NOMO-1 treated with dmso at 0.1 percent for 144 hours (cell line): ENCODE measurements around the gene DNM1.

Experiments used
- DNase-seq: peaks from one replicate; lab custom pipeline; 2025; ENCODE audit not compliant: unreplicated experiment; lab: John Stamatoyannopoulos, UW

The DNM1 gene

DNA sequence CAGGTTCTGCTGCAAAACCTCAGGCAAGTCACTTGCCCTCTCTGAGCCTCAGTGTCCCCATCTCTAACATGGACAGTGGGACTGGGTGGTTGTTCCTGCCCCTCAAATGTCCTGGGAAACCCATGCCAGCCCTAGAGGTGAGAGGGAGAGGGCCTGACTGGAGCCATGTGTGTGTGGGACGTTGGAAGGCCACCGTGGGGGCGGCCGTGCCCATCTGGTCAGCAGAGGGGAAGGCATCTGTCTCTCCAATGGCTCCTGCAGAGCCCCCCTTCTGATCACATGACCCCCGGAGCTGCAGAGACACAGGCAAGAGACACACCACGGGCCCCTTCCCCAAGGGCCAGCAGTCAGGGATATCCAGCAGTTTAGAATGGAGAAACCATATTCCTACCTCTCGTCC is 1.7 kb downstream of the DNM1 start:
- no peak for DNase-seq

DNA sequence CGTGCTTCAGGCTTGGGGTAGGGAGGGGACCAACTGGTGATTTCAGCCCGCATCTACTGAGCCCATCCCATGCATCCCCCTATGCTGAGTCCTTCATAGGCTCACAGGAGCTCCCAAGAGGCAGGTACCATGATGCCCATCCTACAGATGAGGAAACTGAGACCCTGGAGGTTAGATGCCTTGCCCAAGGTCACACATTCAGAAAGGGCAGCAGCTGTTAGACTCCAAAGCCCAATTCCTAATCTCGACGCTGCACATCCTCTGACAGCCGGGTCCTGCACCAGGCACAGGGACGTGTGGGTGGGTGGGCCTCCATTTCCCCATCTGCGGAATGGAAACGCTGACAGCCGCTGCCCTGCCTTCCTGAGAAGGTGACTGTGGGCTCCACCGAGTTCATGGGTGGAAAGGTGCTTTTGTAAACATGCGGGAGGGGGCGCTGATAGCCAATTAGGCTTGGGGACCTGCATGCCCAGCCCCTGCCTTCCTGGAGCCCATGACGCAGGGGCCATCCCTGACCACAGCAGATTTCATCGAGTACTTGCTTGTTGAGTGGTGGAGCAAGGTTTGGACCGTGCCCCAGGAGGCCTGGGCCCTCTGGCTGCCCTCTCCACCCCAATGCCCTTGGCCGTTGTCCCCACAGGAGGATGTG is 2.2 kb downstream of the DNM1 start:
- DNase-seq: no peak

- no peak for DNase-seq
These were observed 3.3 kb downstream of the DNM1 start for GRCh38 chr9:128206484-128206883.

GRCh38 chr9:128206916-128207910 is 4.0 kb downstream of the DNM1 start:
- peak; percentile 24 for DNase-seq

DNA sequence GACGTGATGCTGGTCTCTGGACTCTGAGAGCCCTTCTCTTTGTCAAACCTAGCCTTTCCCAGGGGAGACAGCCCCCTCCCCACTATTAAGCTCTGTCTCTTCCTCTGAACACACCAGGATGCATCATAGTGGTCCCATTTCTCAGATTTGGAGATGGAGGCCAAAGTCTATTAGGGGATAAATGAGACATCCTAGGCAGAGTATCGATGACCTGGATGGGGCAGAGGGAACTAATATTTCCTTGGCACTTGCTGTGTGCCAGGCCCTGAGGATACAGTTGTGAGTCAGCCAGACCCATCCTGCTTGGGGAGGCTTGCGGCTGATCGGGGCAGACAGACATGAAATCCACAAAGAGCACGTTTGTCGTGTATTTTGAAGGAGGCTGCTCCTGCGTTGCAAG is 5.2 kb downstream of the DNM1 start:
- no peak for DNase-seq

GRCh38 chr9:128208946-128209669 is 5.9 kb downstream of the DNM1 start:
- DNase-seq: no peak

GRCh38 chr9:128211186-128211980 is 8.2 kb downstream of the DNM1 start:
- DNase-seq: no peak

- DNase-seq: no peak
These were observed 8.8 kb downstream of the DNM1 start for GRCh38 chr9:128211981-128212281.

GRCh38 chr9:128213746-128214497 is 10.7 kb downstream of the DNM1 start:
- DNase-seq: no peak

- DNase-seq: no peak
These were observed 11.7 kb downstream of the DNM1 start for GRCh38 chr9:128214571-128215490.

GRCh38 chr9:128215491-128216409 is 12.6 kb downstream of the DNM1 start:
- DNase-seq: no peak

DNA sequence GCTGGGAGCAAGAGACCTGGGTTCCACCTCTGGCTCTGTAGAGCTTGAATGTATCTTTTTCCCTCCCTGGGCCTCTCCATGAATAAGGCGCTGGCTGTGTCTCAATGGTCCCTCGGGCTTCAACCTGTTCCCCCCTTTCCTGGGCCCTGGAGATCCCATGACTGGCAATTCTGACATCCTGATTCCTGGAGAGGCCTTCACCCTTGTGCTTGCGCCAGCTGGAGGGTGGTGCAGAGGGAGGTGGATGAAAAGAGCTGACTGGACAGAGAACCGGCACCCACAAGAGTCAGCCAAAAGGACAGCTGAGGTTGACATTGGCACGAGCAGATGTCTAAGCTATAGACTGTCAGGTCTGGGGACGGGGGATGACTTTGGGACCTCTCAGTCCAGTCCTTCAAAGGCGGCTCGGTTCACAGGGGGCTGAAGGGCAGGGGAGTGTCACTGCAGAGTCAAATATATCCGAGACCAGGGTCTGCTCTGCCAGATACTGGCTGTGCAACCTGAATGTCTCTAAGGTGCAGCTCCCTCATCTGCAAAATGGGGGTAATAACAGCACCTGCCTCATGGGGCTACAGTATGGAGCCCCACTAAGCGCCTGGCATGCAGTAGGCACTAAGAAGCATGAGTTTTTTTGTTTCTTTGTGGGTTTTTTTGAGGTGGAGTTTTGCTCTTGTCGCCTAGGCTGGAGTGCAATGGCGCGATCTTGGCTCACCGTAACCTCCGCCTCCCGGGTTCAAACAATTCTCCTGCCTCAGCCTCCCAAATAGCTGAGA is 13.8 kb downstream of the DNM1 start:
- no peak for DNase-seq

GRCh38 chr9:128218172-128218517 is 15.0 kb downstream of the DNM1 start:
- DNase-seq: no peak

DNA sequence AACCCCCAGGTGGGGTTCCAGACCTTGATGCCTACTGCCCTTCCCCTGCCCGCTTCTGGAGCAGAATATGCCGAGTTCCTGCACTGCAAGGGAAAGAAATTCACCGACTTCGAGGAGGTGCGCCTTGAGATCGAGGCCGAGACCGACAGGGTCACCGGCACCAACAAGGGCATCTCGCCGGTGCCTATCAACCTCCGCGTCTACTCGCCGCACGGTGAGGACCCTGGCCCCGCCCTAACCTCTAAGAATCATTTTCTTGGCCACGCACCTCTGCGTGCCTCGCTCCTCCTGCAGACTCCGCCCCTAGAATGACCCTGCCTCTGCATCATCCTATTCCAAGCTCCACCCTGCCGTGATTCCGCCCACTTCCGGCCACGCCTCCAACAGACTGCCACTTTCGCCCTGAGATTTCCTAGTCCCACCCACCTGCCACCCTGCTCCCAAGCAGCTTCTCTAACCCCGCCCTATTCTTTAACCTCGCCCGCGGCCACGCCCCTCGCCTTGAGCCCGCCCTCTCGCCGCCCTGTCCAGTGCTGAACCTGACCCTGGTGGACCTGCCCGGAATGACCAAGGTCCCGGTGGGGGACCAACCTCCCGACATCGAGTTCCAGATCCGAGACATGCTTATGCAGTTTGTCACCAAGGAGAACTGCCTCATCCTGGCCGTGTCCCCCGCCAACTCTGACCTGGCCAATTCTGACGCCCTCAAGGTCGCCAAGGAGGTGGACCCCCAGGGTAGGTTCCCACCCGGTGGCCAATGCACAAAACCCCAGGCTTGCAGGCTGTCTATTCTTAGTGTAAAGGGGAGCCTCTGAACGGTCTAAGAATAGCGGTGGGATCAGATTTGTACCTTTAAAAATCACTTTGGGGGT is 15.6 kb downstream of the DNM1 start:
- peak; percentile 98 for DNase-seq

- DNase-seq: no peak
These were observed 16.7 kb downstream of the DNM1 start for GRCh38 chr9:128219831-128220230.

- no peak for DNase-seq
These were observed 18.8 kb downstream of the DNM1 start for GRCh38 chr9:128222026-128222425.
